CD14-positive monocyte (primary cell): ENCODE data around the gene FAM180A. TPM values are rescaled to one million over a fixed set of nuclear protein-coding genes. Genes with fewer than 3 reads are reported as not detected.

Source experiments
- DNase-seq, 3 donors: peaks; one replicate each; pipeline ENCODE4 v3.0.0-alpha.2; 2011 to 2022
- H2AFZ ChIP-seq: 2 replicates; pipeline ENCODE4 v1.6.0; 2012; ENCODE audit warnings: mild to moderate bottlenecking, low read depth, low read length, inconsistent platforms; ENCODE audit not compliant: insufficient read depth, poor library complexity, severe bottlenecking
- H3K27ac ChIP-seq, 2 donors: 1 replicate in 1 of 2; 2 replicates in 1 of 2; pipeline ENCODE4 v1.5.1; 2012 to 2013; ENCODE audit warnings: low read length in 2 of 2, control low read depth in 1 of 2, inconsistent platforms in 1 of 2, low read depth in 1 of 2, mild to moderate bottlenecking in 1 of 2
- H3K27me3 ChIP-seq, 2 donors: one replicate each; pipeline versions ENCODE4 v1.6.0 to v1.6.1; 2011 to 2013; ENCODE audit warnings: low read length in 2 of 2; ENCODE audit not compliant: control insufficient read depth in 2 of 2, insufficient read depth in 2 of 2
- H3K36me3 ChIP-seq, 2 donors: replicated peaks in 1 of 2; 1 replicate in 1 of 2; 2 replicates in 1 of 2; pipeline versions ENCODE4 v1.5.1 to v1.6.1; 2012 to 2013; ENCODE audit warnings: low read length in 2 of 2, control low read depth in 1 of 2, inconsistent platforms in 1 of 2, mild to moderate bottlenecking in 1 of 2; ENCODE audit not compliant: insufficient read depth in 2 of 2, control insufficient read depth in 1 of 2
- H3K4me1 ChIP-seq, 2 donors: 1 replicate in 1 of 2; 2 replicates in 1 of 2; pipeline versions ENCODE4 v1.5.1 to v1.6.1; 2012 to 2013; ENCODE audit warnings: low read length in 2 of 2, control low read depth in 1 of 2, inconsistent platforms in 1 of 2, mild to moderate bottlenecking in 1 of 2, moderate library complexity in 1 of 2; ENCODE audit not compliant: insufficient read depth in 2 of 2, control insufficient read depth in 1 of 2
- H3K4me2 ChIP-seq: replicated peaks from 2 replicates; pipeline ENCODE3; 2012; ENCODE audit warnings: low read length, moderate library complexity, mild to moderate bottlenecking; ENCODE audit not compliant: poor library complexity, severe bottlenecking; ENCODE audit errors: extremely low read depth
- H3K4me3 ChIP-seq, 3 experiments: fragments of 200-600 bp in 1 of 3; sonication (generic) in 1 of 3; replicated peaks in 1 of 3; 1 replicate in 2 of 3; 2 replicates in 1 of 3; pipeline ENCODE4 v1.5.1; 2011 to 2013; ENCODE audit warnings: low read length in 3 of 3, mild to moderate bottlenecking in 3 of 3, control low read depth in 2 of 3, low read depth in 2 of 3, inconsistent platforms in 1 of 3, moderate library complexity in 1 of 3
- H3K79me2 ChIP-seq: 2 replicates; pipeline ENCODE4 v1.6.0; 2012; ENCODE audit warnings: mild to moderate bottlenecking, control low read depth, inconsistent platforms, low read length, moderate library complexity; ENCODE audit not compliant: insufficient read depth
- H3K9ac ChIP-seq: 2 replicates; pipeline ENCODE4 v1.6.0; 2017; ENCODE audit warnings: low read length, mild to moderate bottlenecking; ENCODE audit not compliant: insufficient read depth, poor library complexity, severe bottlenecking
- H3K9me3 ChIP-seq, 2 donors: replicated peaks in 1 of 2; 1 replicate in 1 of 2; 2 replicates in 1 of 2; pipeline versions ENCODE4 v1.5.1 to v1.6.1; 2012 to 2013; ENCODE audit warnings: low read length in 2 of 2, control low read depth in 1 of 2; ENCODE audit not compliant: control insufficient read depth in 1 of 2, insufficient read depth in 1 of 2
- H4K20me1 ChIP-seq: 2 replicates; pipeline ENCODE4 v1.6.0; 2012; ENCODE audit warnings: mild to moderate bottlenecking, low read length, control low read depth, moderate library complexity; ENCODE audit not compliant: insufficient read depth
- H3K27ac Mint-ChIP-seq, 7 donors: one replicate each; pipeline ENCODE4 v1.8.0; 2020; ENCODE audit warnings: mild to moderate bottlenecking in 7 of 7, mixed read lengths in 7 of 7, moderate library complexity in 6 of 7, inconsistent platforms in 2 of 7
- H3K27me3 Mint-ChIP-seq, 3 donors: one replicate each; pipeline ENCODE4 v1.8.0; 2021 to 2022; ENCODE audit warnings: low read depth in 3 of 3, mild to moderate bottlenecking in 3 of 3, mixed read lengths in 3 of 3, moderate library complexity in 3 of 3, inconsistent platforms in 1 of 3
- H3K36me3 Mint-ChIP-seq, 2 donors: one replicate each; pipeline ENCODE4 v1.8.0; 2020; ENCODE audit warnings: mixed read lengths in 2 of 2, inconsistent platforms in 1 of 2, mild to moderate bottlenecking in 1 of 2
- H3K4me1 Mint-ChIP-seq: one replicate; pipeline ENCODE4 v1.8.0; 2020; ENCODE audit warnings: mild to moderate bottlenecking, mixed read lengths
- H3K4me3 Mint-ChIP-seq, 2 donors: one replicate each; pipeline ENCODE4 v1.8.0; 2020; ENCODE audit warnings: mild to moderate bottlenecking in 2 of 2, mixed read lengths in 2 of 2, moderate library complexity in 1 of 2
- H3K9me3 Mint-ChIP-seq, 7 donors: one replicate each; pipeline ENCODE4 v1.8.0; 2020 to 2022; ENCODE audit warnings: mixed read lengths in 7 of 7, mild to moderate bottlenecking in 6 of 7, moderate library complexity in 6 of 7, inconsistent platforms in 2 of 7
- WGBS: methylation state at CpG from one replicate; pipeline ENCODE4 v1.1.5; 2013; ENCODE audit warnings: missing lambda C conversion rate; ENCODE audit not compliant: insufficient coverage; 5-methylcytosine and 5-hydroxymethylcytosine counted together
- intact Hi-C, 2 donors: fragments of 100-400 bp; cut with micrococcal nuclease; formaldehyde crosslinking; loops; one replicate each; pipeline versions ENCODE4 v1.15.0 to v1.15.1; 2023
- polyA plus RNA-seq, 3 donors: library from polyadenylated mRNA; depleted of rRNA in 1 of 3; unstranded in 2 of 3; stranded (reverse) in 1 of 3; fragments of 300-500 nt in 2 of 3; fragments of >200 nt in 1 of 3; fragmentation: Illumina TruSeq in 2 of 3; gene quantifications; 1 replicate in 2 of 3; 2 replicates in 1 of 3; pipeline ENCODE4 v1.2.3, GENCODE V29; 2012 to 2021
- TF ChIP-seq, protein P1 (sequence below): fragments of 200-600 bp; IDR thresholded peaks from one replicate; pipeline ENCODE4 v1.8.0; 2022; ENCODE audit warnings: antibody characterized with exemption, mild to moderate bottlenecking

Gene FAM180A
- polyA plus RNA-seq, 3 donors, result not detected

DNA sequence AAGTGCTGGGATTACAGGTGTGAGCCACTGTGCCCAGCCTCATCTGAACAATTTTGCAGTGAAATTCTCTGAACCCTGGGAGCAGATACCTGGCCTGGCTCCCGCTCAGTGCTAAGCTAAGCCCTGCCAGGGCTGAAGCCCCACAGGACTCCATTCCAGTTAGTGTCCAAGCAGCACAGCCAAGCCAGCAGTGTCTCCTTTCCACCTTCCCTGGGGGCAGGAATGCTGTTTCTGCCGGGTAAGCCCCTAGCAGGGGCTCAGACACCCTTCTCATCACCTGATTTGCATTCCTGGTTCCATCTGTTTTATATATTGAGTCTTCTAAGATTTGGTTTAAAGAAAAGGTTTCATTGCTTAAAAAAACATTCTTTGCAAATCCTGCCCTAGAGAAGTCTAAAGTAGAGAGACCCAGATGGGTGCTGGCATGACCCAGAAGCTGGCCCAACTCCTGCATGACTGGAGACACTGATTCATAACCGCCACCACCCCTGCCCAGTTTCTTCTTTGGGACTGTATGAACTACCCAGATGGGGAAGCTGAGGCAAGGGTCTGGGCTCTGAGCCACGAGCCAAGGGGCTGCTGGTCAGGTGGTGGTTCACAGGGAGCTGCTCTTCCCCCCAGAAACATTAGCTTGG is 34.7 kb downstream of the FAM180A start:
- no peak overlapping the region for H3K4me3 Mint-ChIP-seq
- TF ChIP-seq, protein P1, sequence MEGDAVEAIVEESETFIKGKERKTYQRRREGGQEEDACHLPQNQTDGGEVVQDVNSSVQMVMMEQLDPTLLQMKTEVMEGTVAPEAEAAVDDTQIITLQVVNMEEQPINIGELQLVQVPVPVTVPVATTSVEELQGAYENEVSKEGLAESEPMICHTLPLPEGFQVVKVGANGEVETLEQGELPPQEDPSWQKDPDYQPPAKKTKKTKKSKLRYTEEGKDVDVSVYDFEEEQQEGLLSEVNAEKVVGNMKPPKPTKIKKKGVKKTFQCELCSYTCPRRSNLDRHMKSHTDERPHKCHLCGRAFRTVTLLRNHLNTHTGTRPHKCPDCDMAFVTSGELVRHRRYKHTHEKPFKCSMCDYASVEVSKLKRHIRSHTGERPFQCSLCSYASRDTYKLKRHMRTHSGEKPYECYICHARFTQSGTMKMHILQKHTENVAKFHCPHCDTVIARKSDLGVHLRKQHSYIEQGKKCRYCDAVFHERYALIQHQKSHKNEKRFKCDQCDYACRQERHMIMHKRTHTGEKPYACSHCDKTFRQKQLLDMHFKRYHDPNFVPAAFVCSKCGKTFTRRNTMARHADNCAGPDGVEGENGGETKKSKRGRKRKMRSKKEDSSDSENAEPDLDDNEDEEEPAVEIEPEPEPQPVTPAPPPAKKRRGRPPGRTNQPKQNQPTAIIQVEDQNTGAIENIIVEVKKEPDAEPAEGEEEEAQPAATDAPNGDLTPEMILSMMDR, result no peak
- Histone ChIP-seq H4K20me1 (no peaks in the 10 kb centered on the region), H3K4me1 (no peaks in the 10 kb centered on the region), H3K4me2 (no peak overlapping the region), H3K27ac (no peak overlapping the region), H3K79me2 (no peaks in the 10 kb centered on the region), H2AFZ (no peak overlapping the region), H3K9ac (no peak overlapping the region), H3K9me3 (no peaks in the 10 kb centered on the region), H3K36me3 (no peaks in the 10 kb centered on the region), H3K4me3 (no peak overlapping the region), H3K27me3 (no peaks in the 10 kb centered on the region)
- intact Hi-C loops, result no loop called here
- H3K9me3 Mint-ChIP-seq, result no peaks in the 10 kb centered on the region
- no peak overlapping the region for H3K27ac Mint-ChIP-seq
- peaks cover 0 to 3% (median 2%) of the 10 kb centered on the region in 3 donors for H3K27me3 Mint-ChIP-seq
- 80% methylated on average over 2 of the region's 4 CpGs for WGBS
- no peak for DNase-seq
- H3K36me3 Mint-ChIP-seq, result no peaks in the 10 kb centered on the region
- H3K4me1 Mint-ChIP-seq, result no peaks in the 10 kb centered on the region

DNA sequence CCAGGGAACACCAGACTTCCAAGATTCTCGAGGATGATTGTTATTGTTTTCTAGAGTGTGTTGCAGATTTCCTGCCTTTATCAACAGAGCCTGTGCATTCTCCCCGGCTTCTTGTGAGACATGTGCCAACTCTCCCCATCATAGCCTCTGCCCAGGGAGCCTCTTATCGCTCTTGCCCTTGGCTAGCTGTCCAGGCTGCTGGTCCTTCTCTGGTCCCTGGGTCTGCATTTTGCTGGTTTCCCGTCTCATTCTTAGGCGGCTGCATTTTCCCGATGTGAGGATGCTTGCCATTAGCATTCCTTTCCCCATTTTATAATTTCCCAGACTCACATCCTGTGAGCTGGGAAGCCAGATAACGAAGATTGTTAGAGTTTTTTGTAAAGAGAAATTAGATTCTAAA is 35.8 kb downstream of the FAM180A start:
- H3K4me2 ChIP-seq, result no peak overlapping the region
- Mint-ChIP-seq H3K36me3 (no peaks in the 10 kb centered on the region), H3K4me1 (no peaks in the 10 kb centered on the region), H3K27ac (no peak overlapping the region), H3K27me3 (peaks cover 0 to 3% (median 2%) of the 10 kb centered on the region in 3 donors), H3K4me3 (no peak overlapping the region), H3K9me3 (no peaks in the 10 kb centered on the region)
- no peaks in the 10 kb centered on the region for H3K27me3 ChIP-seq
- H3K27ac ChIP-seq, result no peak overlapping the region
- WGBS, result 60% methylated on average over 1 of the region's 7 CpGs
- no peak overlapping the region for H3K9ac ChIP-seq
- no peaks in the 10 kb centered on the region for H3K79me2 ChIP-seq
- TF ChIP-seq, protein P1, result no peak
- intact Hi-C loops, result no loop called here
- H3K36me3 ChIP-seq, result no peaks in the 10 kb centered on the region
- H3K9me3 ChIP-seq, result no peaks in the 10 kb centered on the region
- no peak overlapping the region for H3K4me3 ChIP-seq
- no peaks in the 10 kb centered on the region for H4K20me1 ChIP-seq
- H3K4me1 ChIP-seq, result no peaks in the 10 kb centered on the region
- no peak for DNase-seq
- no peak overlapping the region for H2AFZ ChIP-seq
